ENCODE data around the gene DNMT3L. TPM values are rescaled to one million over a fixed set of nuclear protein-coding genes. Genes with fewer than 3 reads are reported as not detected.
A peak's percentile ranks its signal among the peaks of the same experiment; 100 is the strongest.
"Not testable (repeated sequence)": the region's sequence is repeated elsewhere in the genome, so short reads cannot be mapped to it uniquely, and the experiment has no call there.

Gene DNMT3L
- total and polyA plus RNA-seq, 2 experiments from 2014 or later, result 0.33 TPM; not detected in 1

DNA sequence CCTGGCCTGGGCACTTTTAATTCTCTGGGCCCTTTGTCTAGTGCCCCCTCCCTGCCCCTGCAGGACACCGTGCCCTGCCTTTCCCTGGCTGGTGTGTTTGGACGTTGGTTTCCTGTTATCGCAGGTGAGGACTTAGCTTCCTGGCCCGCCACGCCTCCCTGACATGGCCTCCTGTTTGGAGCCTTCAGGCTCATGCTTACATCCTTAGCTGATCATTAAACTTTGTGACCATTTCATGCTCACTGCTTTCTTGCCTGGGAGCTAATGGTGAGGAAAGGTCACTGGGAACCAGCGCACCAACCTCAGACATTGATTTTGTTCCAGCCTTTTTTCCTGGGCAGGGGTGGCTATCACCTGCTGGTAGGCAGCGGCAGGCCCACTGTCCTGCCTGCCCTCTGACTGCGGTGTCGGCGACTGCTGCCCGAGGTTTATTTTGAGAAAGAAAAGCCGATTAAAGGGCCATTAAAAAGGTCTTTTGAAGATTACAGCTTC lies 41.8 kb upstream of the DNMT3L start:
- peak overlapping the region; percentile 54 for H3K4me2 ChIP-seq
- H3K9me2 ChIP-seq (replicated peaks; ENCODE audit: insufficient read depth), result no peaks in the 10 kb centered on the region
- peak overlapping the region; percentile 85 for H3K27ac ChIP-seq
- no peaks in the 10 kb centered on the region for H3K9me3 ChIP-seq (ENCODE audit: low read depth)
- peaks cover 23% of the 10 kb centered on the region for H4K20me1 ChIP-seq (ENCODE audit: insufficient read depth, poor library complexity, severe bottlenecking)
- TF ChIP-seq EZH2phosphoT487 (IDR thresholded peaks at IDR 0.05; ENCODE audit: low read depth, severe bottlenecking, unreplicated experiment), result no peak
- TF ChIP-seq, protein P1, sequence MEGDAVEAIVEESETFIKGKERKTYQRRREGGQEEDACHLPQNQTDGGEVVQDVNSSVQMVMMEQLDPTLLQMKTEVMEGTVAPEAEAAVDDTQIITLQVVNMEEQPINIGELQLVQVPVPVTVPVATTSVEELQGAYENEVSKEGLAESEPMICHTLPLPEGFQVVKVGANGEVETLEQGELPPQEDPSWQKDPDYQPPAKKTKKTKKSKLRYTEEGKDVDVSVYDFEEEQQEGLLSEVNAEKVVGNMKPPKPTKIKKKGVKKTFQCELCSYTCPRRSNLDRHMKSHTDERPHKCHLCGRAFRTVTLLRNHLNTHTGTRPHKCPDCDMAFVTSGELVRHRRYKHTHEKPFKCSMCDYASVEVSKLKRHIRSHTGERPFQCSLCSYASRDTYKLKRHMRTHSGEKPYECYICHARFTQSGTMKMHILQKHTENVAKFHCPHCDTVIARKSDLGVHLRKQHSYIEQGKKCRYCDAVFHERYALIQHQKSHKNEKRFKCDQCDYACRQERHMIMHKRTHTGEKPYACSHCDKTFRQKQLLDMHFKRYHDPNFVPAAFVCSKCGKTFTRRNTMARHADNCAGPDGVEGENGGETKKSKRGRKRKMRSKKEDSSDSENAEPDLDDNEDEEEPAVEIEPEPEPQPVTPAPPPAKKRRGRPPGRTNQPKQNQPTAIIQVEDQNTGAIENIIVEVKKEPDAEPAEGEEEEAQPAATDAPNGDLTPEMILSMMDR (IDR thresholded peaks at IDR 0.05; ENCODE audit: poor library complexity), result no peak
- TF ChIP-seq EZH2 (IDR thresholded peaks at IDR 0.05; ENCODE audit: borderline replicate concordance), result no peak
- H3K36me3 ChIP-seq (replicated peaks; ENCODE audit: insufficient read depth, low read depth), result no peaks in the 10 kb centered on the region
- WGBS (ENCODE audit: low lambda C conversion rate, missing lambda C conversion rate), result 53% methylated on average over 12 of the region's 12 CpGs
- H3K79me2 ChIP-seq, result peaks cover 53% of the 10 kb centered on the region
- no peaks in the 10 kb centered on the region for H3K27me3 ChIP-seq
- peak; percentile 84 for DNase-seq (ENCODE audit: low spot score)
- H3K4me1 ChIP-seq (ENCODE audit: insufficient read depth), result peaks cover 45% of the 10 kb centered on the region
- H2AFZ ChIP-seq, result no peak overlapping the region
- no peak overlapping the region for H3K4me3 ChIP-seq

DNA sequence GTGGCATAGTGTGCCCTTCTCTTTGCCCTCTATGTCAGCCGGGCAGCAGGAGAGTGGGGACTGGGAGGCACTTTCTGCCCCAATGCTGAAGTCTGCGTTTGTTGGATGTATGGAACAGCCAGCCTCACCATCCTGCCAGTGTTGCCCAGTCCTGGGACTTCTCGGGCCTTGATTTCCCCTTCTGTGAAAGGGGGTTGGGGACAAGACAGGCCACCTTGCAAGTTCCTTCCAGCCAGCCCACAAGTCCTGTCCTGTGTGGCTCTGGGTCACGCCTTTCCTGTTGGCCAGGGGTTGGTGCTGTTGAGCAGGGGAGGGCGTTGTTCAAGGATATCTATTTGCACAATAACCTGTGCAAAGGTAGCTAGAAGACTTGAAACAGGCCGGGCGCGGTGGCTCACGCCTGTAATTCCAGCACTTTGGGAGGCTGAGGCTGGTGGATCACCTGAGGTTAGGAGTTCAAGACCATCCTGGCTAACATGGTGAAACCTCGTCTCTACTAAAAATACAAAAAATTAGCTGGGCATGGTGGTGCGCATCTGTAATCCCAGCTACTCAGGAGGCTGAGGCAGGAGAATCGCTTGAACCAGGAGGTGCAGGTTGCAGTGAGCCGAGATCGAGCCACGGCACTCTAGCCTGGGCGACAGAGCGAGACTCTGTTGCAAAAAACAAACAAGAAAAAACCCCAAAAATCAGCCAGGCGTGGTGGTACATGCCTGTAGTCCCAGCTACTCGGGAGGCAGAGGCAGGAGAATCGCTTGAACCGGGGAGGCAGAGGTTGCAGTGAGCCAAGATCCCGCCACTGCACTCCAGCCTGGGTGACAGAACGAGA lies 41.1 kb upstream of the DNMT3L start:
- H4K20me1 ChIP-seq (ENCODE audit: insufficient read depth, poor library complexity, severe bottlenecking), result peaks cover 23% of the 10 kb centered on the region
- H3K9me2 ChIP-seq (replicated peaks; ENCODE audit: insufficient read depth); H3K4me3 ChIP-seq; H3K27me3 ChIP-seq; H3K9me3 ChIP-seq (ENCODE audit: low read depth); H2AFZ ChIP-seq; H3K36me3 ChIP-seq (replicated peaks; ENCODE audit: insufficient read depth, low read depth): not testable (repeated sequence)
- peak overlapping the region; percentile 97 for H3K4me2 ChIP-seq
- TF ChIP-seq, protein P1 (IDR thresholded peaks at IDR 0.05; ENCODE audit: poor library complexity), result peak; percentile 34
- peak overlapping the region; percentile 85 for H3K27ac ChIP-seq
- H3K4me1 ChIP-seq (ENCODE audit: insufficient read depth), result peaks cover 45% of the 10 kb centered on the region
- H3K79me2 ChIP-seq, result peaks cover 55% of the 10 kb centered on the region
- WGBS (ENCODE audit: low lambda C conversion rate, missing lambda C conversion rate), result 76% methylated on average over 21 of the region's 23 CpGs
- peak; percentile 76 for DNase-seq (ENCODE audit: low spot score)

DNA sequence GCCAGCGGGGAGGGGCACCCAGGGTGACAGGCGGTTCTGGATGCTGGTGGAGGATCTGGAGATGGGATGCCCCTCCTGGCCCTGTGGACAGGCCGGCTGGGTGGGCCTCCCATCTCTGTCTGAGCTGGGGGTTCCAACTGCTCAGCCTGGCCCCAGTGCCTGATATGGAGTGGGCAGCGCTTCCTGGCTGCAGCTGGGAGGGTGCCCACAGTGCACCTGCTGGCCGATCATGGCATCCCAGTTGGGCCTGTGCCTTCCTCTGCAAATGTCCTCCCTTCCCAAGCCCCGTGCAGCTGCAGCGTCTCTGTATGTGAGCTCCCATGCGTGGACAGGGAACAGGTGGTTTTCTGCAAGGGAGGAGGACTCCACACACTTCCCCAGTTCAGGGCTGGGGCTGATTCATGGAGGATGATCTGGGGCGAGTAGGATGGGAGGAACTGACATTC lies 40.3 kb upstream of the DNMT3L start:
- peaks cover 55% of the 10 kb centered on the region for H3K79me2 ChIP-seq
- H3K27ac ChIP-seq, result peak overlapping the region; percentile 96
- no peak overlapping the region for H3K4me3 ChIP-seq
- peaks cover 23% of the 10 kb centered on the region for H4K20me1 ChIP-seq (ENCODE audit: insufficient read depth, poor library complexity, severe bottlenecking)
- H3K36me3 ChIP-seq (replicated peaks; ENCODE audit: insufficient read depth, low read depth), result no peaks in the 10 kb centered on the region
- 89% methylated on average over 9 of the region's 9 CpGs for WGBS (ENCODE audit: low lambda C conversion rate, missing lambda C conversion rate)
- no peaks in the 10 kb centered on the region for H3K9me3 ChIP-seq (ENCODE audit: low read depth)
- no peak overlapping the region for H2AFZ ChIP-seq
- H3K9me2 ChIP-seq (replicated peaks; ENCODE audit: insufficient read depth), result no peaks in the 10 kb centered on the region
- peak overlapping the region; percentile 97 for H3K4me2 ChIP-seq
- H3K4me1 ChIP-seq (ENCODE audit: insufficient read depth), result peaks cover 45% of the 10 kb centered on the region
- TF ChIP-seq EZH2 (IDR thresholded peaks at IDR 0.05; ENCODE audit: borderline replicate concordance) (no peak), EZH2phosphoT487 (IDR thresholded peaks at IDR 0.05; ENCODE audit: low read depth, severe bottlenecking, unreplicated experiment) (no peak)
- TF ChIP-seq, protein P1 (IDR thresholded peaks at IDR 0.05; ENCODE audit: poor library complexity), result no peak
- no peak for DNase-seq (ENCODE audit: low spot score)
- H3K27me3 ChIP-seq, result no peaks in the 10 kb centered on the region
